ENCODE results near the gene GNAO1. TPM values are rescaled to one million over a fixed set of nuclear protein-coding genes. Genes with fewer than 3 reads are reported as not detected.

GNAO1 gene
- total and polyA plus RNA-seq, 2 donors (not counting 1 experiment from before 2014, with no cell fraction given), result 0.13 to 5.1 TPM

- ATAC-seq (ENCODE audit: low read depth) (no peak), DNase-seq (no peak)
- WGBS (ENCODE audit: insufficient coverage), result 91% methylated on average over 13 of the region's 13 CpGs
- no peaks in the 10 kb centered on the region for H4K20me1 ChIP-seq (ENCODE audit: control insufficient read depth, insufficient read depth, low read length, poor library complexity, severe bottlenecking)
- no peaks in the 10 kb centered on the region for H3K4me1 ChIP-seq (ENCODE audit: control insufficient read depth in 2 of 2, insufficient read depth in 2 of 2, low read length in 2 of 2)
- intact Hi-C loops (cut with micrococcal nuclease), result no loop called here
- no peaks in the 10 kb centered on the region for H3K27me3 ChIP-seq (replicated peaks in 1 of 4; ENCODE audit: control extremely low read depth in 1 of 4, control insufficient read depth in 3 of 4, insufficient read depth in 4 of 4, low read length in 3 of 4)
- ChIA-PET POLR2A (no interaction called here), CTCF (no interaction called here)
- H3K9ac ChIP-seq (ENCODE audit: low read length), result no peak overlapping the region
- H3K27me3 Mint-ChIP-seq, result no peaks in the 10 kb centered on the region
- no peak overlapping the region for H3K4me3 Mint-ChIP-seq
- no peaks in the 10 kb centered on the region for H3K9me3 Mint-ChIP-seq (ENCODE audit: insufficient read depth)
- no peaks in the 10 kb centered on the region for H3K4me1 Mint-ChIP-seq
- no peak overlapping the region for H3K27ac Mint-ChIP-seq
- no peaks in the 10 kb centered on the region for H3K79me2 ChIP-seq (ENCODE audit: control insufficient read depth, insufficient read depth, low read length)
- no peak overlapping the region for H3K27ac ChIP-seq (ENCODE audit: low read length in 2 of 2)
- H3K36me3 ChIP-seq (replicated peaks in 1 of 2; ENCODE audit: control extremely low read depth in 1 of 2, control insufficient read depth in 1 of 2, extremely low read depth in 1 of 2, insufficient read depth in 2 of 2, low read length in 1 of 2), result no peaks in the 10 kb centered on the region
- H3K4me3 ChIP-seq (ENCODE audit: control extremely low read depth in 1 of 5, extremely low read depth in 1 of 5, insufficient read depth in 1 of 5, low read depth in 2 of 5, low read length in 4 of 5), result no peak overlapping the region
- no peak overlapping the region for H2AFZ ChIP-seq (ENCODE audit: insufficient read depth, low read depth, low read length, poor library complexity, severe bottlenecking)
- TF ChIP-seq CTCF (IDR thresholded peaks at IDR 0.05) (no peak), EZH2 (IDR thresholded peaks at IDR 0.05; ENCODE audit: borderline replicate concordance, insufficient read depth, low read depth, low read length, poor library complexity, severe bottlenecking) (no peak)
- no peak overlapping the region for H3K4me2 ChIP-seq (replicated peaks; ENCODE audit: low read depth, low read length, poor library complexity, severe bottlenecking)
- H3K9me3 ChIP-seq (ENCODE audit: control extremely low read depth in 1 of 3, control insufficient read depth in 2 of 3, insufficient read depth in 1 of 3, low read length in 2 of 3), result no peaks in the 10 kb centered on the region
These were observed 54.9 kb downstream of the GNAO1 start for GRCh38 chr16:56246051-56246817.

- H3K27ac ChIP-seq (ENCODE audit: low read length in 2 of 2), result no peak overlapping the region
- Mint-ChIP-seq H3K27ac (no peak overlapping the region), H3K9me3 (ENCODE audit: insufficient read depth) (no peaks in the 10 kb centered on the region), H3K4me3 (no peak overlapping the region), H3K4me1 (no peaks in the 10 kb centered on the region), H3K27me3 (no peaks in the 10 kb centered on the region)
- intact Hi-C loops (cut with micrococcal nuclease), result no loop called here
- no peak overlapping the region for H3K9ac ChIP-seq (ENCODE audit: low read length)
- 85% methylated on average over 7 of the region's 8 CpGs for WGBS (ENCODE audit: insufficient coverage)
- no peak for TF ChIP-seq CTCF (IDR thresholded peaks at IDR 0.05)
- TF ChIP-seq EZH2 (IDR thresholded peaks at IDR 0.05; ENCODE audit: borderline replicate concordance, insufficient read depth, low read depth, low read length, poor library complexity, severe bottlenecking), result no peak
- no peak overlapping the region for H3K4me2 ChIP-seq (replicated peaks; ENCODE audit: low read depth, low read length, poor library complexity, severe bottlenecking)
- POLR2A ChIA-PET, result no interaction called here
- H3K4me3 ChIP-seq (ENCODE audit: control extremely low read depth in 1 of 5, extremely low read depth in 1 of 5, insufficient read depth in 1 of 5, low read depth in 2 of 5, low read length in 4 of 5), result no peak overlapping the region
- H4K20me1 ChIP-seq (ENCODE audit: control insufficient read depth, insufficient read depth, low read length, poor library complexity, severe bottlenecking), result no peaks in the 10 kb centered on the region
- no peaks in the 10 kb centered on the region for H3K9me3 ChIP-seq (ENCODE audit: control extremely low read depth in 1 of 3, control insufficient read depth in 2 of 3, insufficient read depth in 1 of 3, low read length in 2 of 3)
- ATAC-seq (ENCODE audit: low read depth) (no peak), DNase-seq (no peak)
- H3K36me3 ChIP-seq (replicated peaks in 1 of 2; ENCODE audit: control extremely low read depth in 1 of 2, control insufficient read depth in 1 of 2, extremely low read depth in 1 of 2, insufficient read depth in 2 of 2, low read length in 1 of 2), result no peaks in the 10 kb centered on the region
- no peaks in the 10 kb centered on the region for H3K27me3 ChIP-seq (replicated peaks in 1 of 4; ENCODE audit: control extremely low read depth in 1 of 4, control insufficient read depth in 3 of 4, insufficient read depth in 4 of 4, low read length in 3 of 4)
- H3K4me1 ChIP-seq (ENCODE audit: control insufficient read depth in 2 of 2, insufficient read depth in 2 of 2, low read length in 2 of 2), result no peaks in the 10 kb centered on the region
- H3K79me2 ChIP-seq (ENCODE audit: control insufficient read depth, insufficient read depth, low read length), result no peaks in the 10 kb centered on the region
- CTCF ChIA-PET, result no interaction called here
- H2AFZ ChIP-seq (ENCODE audit: insufficient read depth, low read depth, low read length, poor library complexity, severe bottlenecking), result no peak overlapping the region
These were observed 55.7 kb downstream of the GNAO1 start for GRCh38 chr16:56247018-56247417.

Measured in B cell (primary cell).